Erythroblast (primary cell): ENCODE results near the gene LHFPL4.

Experiments used
- GATA1 ChIP-seq: IDR thresholded peaks from 2 replicates; pipeline ENCODE4 v1.6.1; 2011; ENCODE audit warnings: low read depth, mild to moderate bottlenecking, control low read depth, low read length, moderate library complexity
- POLR2A ChIP-seq: IDR thresholded peaks from 2 replicates; pipeline ENCODE4 v1.6.1; 2011; ENCODE audit warnings: mild to moderate bottlenecking, low read length

- no peak for TF ChIP-seq POLR2A
- no peak for TF ChIP-seq GATA1
These were observed 103.5 kb downstream of the LHFPL4 start for GRCh38 chr3:9450126-9450525.
